Thyroid gland (tissue), 4 donors: ENCODE measurements around the gene CELF4. TPM values are rescaled to one million over a fixed set of nuclear protein-coding genes. Genes with fewer than 3 reads are reported as not detected.

ENCODE experiments used
- DNase-seq, 2 donors: peaks; one replicate each; pipeline ENCODE4 v3.0.0-alpha.2; 2019
- H3K27ac ChIP-seq, 3 donors: fragments of 200-600 bp; sonication (generic); 1 replicate in 2 of 3; 2 replicates in 1 of 3; pipeline ENCODE4 v1.5.1; 2016 to 2019; ENCODE audit warnings: mild to moderate bottlenecking in 1 of 3, moderate library complexity in 1 of 3
- H3K27me3 ChIP-seq: fragments of 200-600 bp; sonication (generic); one replicate; pipeline ENCODE4 v1.5.1; 2019
- H3K36me3 ChIP-seq, 2 donors: fragments of 200-600 bp; sonication (generic); one replicate each; pipeline ENCODE4 v1.5.1; 2016 to 2019
- H3K4me1 ChIP-seq, 2 donors: fragments of 200-600 bp; sonication (generic); one replicate each; pipeline ENCODE4 v1.5.1; 2017 to 2019
- H3K4me3 ChIP-seq, 3 donors: fragments of 200-600 bp; sonication (generic); replicated peaks in 1 of 3; 1 replicate in 2 of 3; 2 replicates in 1 of 3; pipeline ENCODE4 v1.5.1; 2016; ENCODE audit warnings: mild to moderate bottlenecking in 1 of 3
- H3K9me3 ChIP-seq: fragments of 200-600 bp; sonication (generic); one replicate; pipeline ENCODE4 v1.5.1; 2017
- CTCF ChIP-seq, 6 experiments: fragments of 200-600 bp in 3 of 6; fragments of 450-650 bp in 3 of 6; sonication (generic) in 3 of 6; IDR thresholded peaks; one replicate each; pipeline ENCODE4 v1.5.1; 2016 to 2019; ENCODE audit warnings: antibody characterized with exemption in 6 of 6, mild to moderate bottlenecking in 2 of 6, inconsistent platforms in 1 of 6, moderate library complexity in 1 of 6
- POLR2A ChIP-seq, 2 donors: fragments of 450-650 bp; IDR thresholded peaks; one replicate each; pipeline ENCODE4 v1.6.1; 2017; ENCODE audit warnings: antibody characterized with exemption in 2 of 2, mild to moderate bottlenecking in 2 of 2, moderate library complexity in 1 of 2
- WGBS, 2 donors: methylation state at CpG; one replicate each; pipeline ENCODE4 v1.1.5; 2017; 5-methylcytosine and 5-hydroxymethylcytosine counted together
- intact Hi-C: fragments of 100-400 bp; cut with DNase I; formaldehyde crosslinking; loops from one replicate; pipeline ENCODE4 v1.15.1; 2023
- total RNA-seq, 4 donors: library from RNA; depleted of rRNA; stranded (reverse); fragments of >200 nt; gene quantifications; one replicate each; pipeline ENCODE4 v1.2.3, GENCODE V29; 2016

CELF4 gene
- total RNA-seq, 4 donors from 2014 or later = 4.3 TPM; not detected in 3

DNA sequence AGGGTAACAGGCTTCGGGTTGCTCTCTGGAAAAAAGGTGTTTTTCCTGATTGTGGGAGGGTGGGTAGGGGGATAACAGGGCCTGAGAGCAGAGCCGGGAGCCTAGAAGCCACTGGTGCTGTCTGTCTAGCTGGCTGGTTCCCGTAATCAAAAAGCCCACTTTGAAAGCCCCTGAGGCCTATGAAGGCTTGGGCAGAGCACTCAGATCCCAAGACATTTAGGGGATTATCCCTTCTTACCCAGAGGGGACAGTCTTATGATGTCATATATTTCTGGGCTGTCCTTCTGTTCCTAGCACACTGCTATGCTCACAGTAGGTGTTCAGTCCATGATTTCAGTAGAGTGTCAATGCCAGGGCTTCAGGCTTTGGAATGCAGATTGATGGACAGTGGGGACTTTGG lies 45.1 kb downstream of the CELF4 start:
- Histone ChIP-seq H3K27ac (no peak overlapping the region), H3K4me1 (no peaks in the 10 kb centered on the region), H3K27me3 (no peaks in the 10 kb centered on the region), H3K36me3 (no peaks in the 10 kb centered on the region), H3K4me3 (no peak overlapping the region), H3K9me3 (no peaks in the 10 kb centered on the region)
- TF ChIP-seq POLR2A (IDR thresholded peaks at IDR 0.05) = no peak
- TF ChIP-seq CTCF (IDR thresholded peaks at IDR 0.05) = no peak
- 74 to 82% methylated on average over 3 of the region's 3 CpGs for WGBS, 2 donors
- intact Hi-C loops = no loop called here
- DNase-seq = no peak

DNA sequence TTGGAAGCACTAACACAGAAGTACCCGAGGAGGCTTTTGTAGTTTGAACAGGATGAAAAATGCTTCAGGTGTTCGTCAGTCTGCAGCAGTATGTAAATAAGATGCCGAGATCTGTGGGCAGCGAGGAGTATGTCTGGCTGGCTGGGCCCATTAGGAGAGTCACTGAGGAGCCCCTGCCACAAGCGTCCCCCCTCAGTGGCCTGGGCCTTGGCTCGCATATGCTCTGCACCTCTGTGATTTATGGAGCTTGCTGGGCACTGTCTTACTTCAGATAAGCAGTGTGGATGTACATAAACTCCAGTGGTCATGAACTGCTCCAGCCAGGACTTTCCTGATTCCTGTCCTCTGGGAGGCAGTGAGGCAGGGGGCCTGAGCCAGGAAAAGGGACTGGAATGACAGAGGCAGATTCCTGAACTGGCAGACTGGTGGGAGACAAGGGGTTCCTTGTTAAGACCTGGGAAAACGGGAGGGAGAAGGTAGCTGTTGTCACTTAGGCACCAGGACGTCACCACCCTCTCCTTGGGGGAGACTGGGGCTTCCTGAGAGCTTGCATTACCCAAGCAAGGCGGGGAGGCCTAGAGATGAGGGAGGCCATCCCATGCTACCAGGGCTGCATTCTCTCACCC lies 46.0 kb downstream of the CELF4 start:
- Histone ChIP-seq H3K27ac (no peak overlapping the region), H3K36me3 (no peaks in the 10 kb centered on the region), H3K9me3 (no peaks in the 10 kb centered on the region), H3K4me3 (no peak overlapping the region), H3K27me3 (no peaks in the 10 kb centered on the region), H3K4me1 (no peaks in the 10 kb centered on the region)
- TF ChIP-seq CTCF (IDR thresholded peaks at IDR 0.05) = no peak
- no peak for TF ChIP-seq POLR2A (IDR thresholded peaks at IDR 0.05)
- intact Hi-C loops = no loop called here
- WGBS, 2 donors = 73 to 77% methylated on average over 8 to 9 of the region's 9 CpGs
- DNase-seq = no peak

DNA sequence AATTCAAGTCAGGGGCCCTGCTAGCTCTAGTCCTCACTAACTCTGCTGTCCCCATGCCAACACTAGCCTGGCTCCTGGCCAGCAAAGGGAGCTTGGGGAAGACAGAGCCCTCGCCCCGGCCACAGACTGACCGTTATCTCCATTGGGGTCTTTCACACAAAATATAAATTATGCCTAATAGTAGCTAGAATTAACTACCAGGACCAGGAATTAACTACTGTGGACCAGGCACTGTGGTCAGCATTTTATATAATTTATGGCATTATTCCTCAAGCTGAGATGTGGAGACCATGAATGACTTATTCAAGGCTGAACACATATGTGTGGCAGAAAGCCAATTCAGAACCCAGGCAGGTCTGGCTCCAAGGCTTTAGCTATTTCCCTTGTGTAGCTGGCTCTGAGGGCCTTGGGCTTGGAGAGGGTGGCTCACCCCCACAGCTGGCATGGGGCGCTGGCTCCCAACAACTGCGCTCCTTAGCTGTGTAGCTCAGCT lies 49.2 kb downstream of the CELF4 start:
- H3K4me3 ChIP-seq = no peak overlapping the region
- DNase-seq = peak; percentile 8 to 22
- 66 to 74% methylated on average over 5 of the region's 5 CpGs for WGBS, 2 donors
- no peaks in the 10 kb centered on the region for H3K9me3 ChIP-seq
- no peak for TF ChIP-seq POLR2A (IDR thresholded peaks at IDR 0.05)
- no peak for TF ChIP-seq CTCF (IDR thresholded peaks at IDR 0.05)
- H3K27me3 ChIP-seq = no peaks in the 10 kb centered on the region
- no peak overlapping the region for H3K27ac ChIP-seq
- no peaks in the 10 kb centered on the region for H3K4me1 ChIP-seq
- intact Hi-C loops = no loop called here
- no peaks in the 10 kb centered on the region for H3K36me3 ChIP-seq

GRCh38 chr18:37514953-37515352 lies 50.6 kb downstream of the CELF4 start:
- 81 to 91% methylated on average over 3 of the region's 3 CpGs for WGBS, 2 donors
- Histone ChIP-seq H3K4me1 (no peaks in the 10 kb centered on the region), H3K27me3 (no peaks in the 10 kb centered on the region), H3K4me3 (no peak overlapping the region), H3K27ac (no peak overlapping the region), H3K36me3 (no peaks in the 10 kb centered on the region), H3K9me3 (no peaks in the 10 kb centered on the region)
- intact Hi-C loops = no loop called here
- TF ChIP-seq POLR2A (IDR thresholded peaks at IDR 0.05) = no peak
- TF ChIP-seq CTCF (IDR thresholded peaks at IDR 0.05) = no peak
- no peak for DNase-seq

- H3K27me3 ChIP-seq = no peaks in the 10 kb centered on the region
- TF ChIP-seq CTCF (IDR thresholded peaks at IDR 0.05) (no peak), POLR2A (IDR thresholded peaks at IDR 0.05) (no peak)
- WGBS, 2 donors = 78 to 80% methylated on average over 2 of the region's 2 CpGs
- no peaks in the 10 kb centered on the region for H3K36me3 ChIP-seq
- no peak for DNase-seq
- H3K9me3 ChIP-seq = no peaks in the 10 kb centered on the region
- H3K4me3 ChIP-seq = no peak overlapping the region
- intact Hi-C loops = no loop called here
- H3K4me1 ChIP-seq = no peaks in the 10 kb centered on the region
- no peak overlapping the region for H3K27ac ChIP-seq
Measured at GRCh38 chr18:37512400-37512799, 53.2 kb downstream of the CELF4 start.
